ENCODE measurements around the gene MAGI2.

- no peak for TF ChIP-seq CTCF (IDR thresholded peaks at IDR 0.05)
- no peak for TF ChIP-seq POLR2A (IDR thresholded peaks at IDR 0.05)
Measured at GRCh38 chr7:78444267-78444666, 1009.2 kb downstream of the MAGI2 start.

Data from body of pancreas (tissue), 4 donors.